Psoas muscle (tissue), 8 donors: Measurements from ENCODE around the gene DAW1. TPM values are rescaled to one million over a fixed set of nuclear protein-coding genes. Genes with fewer than 3 reads are reported as not detected.

ENCODE experiments used
- ATAC-seq, 4 donors: fragments of 200-7000 bp; cut with Tn5 transposase; one replicate each; pipeline ENCODE4 v1.9.1; 2020; ENCODE audit warnings: moderate library complexity in 3 of 4, mild to moderate bottlenecking in 2 of 4
- DNase-seq, 2 donors: peaks; one replicate each; pipeline ENCODE4 v3.0.0-alpha.2; 2020
- H3K27ac ChIP-seq: fragments of 200-600 bp; one replicate; pipeline ENCODE4 v1.8.0; 2022
- H3K27me3 ChIP-seq, 3 donors: fragments of 200-600 bp in 1 of 3; one replicate each; pipeline versions ENCODE4 v1.6.1 to v1.8.0; 2013 to 2022; ENCODE audit warnings: low read length in 2 of 3, mild to moderate bottlenecking in 2 of 3, moderate library complexity in 1 of 3; ENCODE audit not compliant: insufficient read depth in 3 of 3
- H3K36me3 ChIP-seq, 2 donors: fragments of 200-600 bp in 1 of 2; one replicate each; pipeline versions ENCODE4 v1.6.1 to v1.8.0; 2013 to 2022; ENCODE audit warnings: low read depth in 1 of 2, mild to moderate bottlenecking in 1 of 2, moderate library complexity in 1 of 2; ENCODE audit not compliant: insufficient read depth in 1 of 2
- H3K4me1 ChIP-seq: fragments of 200-600 bp; one replicate; pipeline ENCODE4 v1.8.0; 2022
- H3K4me3 ChIP-seq: fragments of 200-600 bp; one replicate; pipeline ENCODE4 v1.8.0; 2022; ENCODE audit warnings: mild to moderate bottlenecking
- H3K9me3 ChIP-seq: fragments of 200-600 bp; one replicate; pipeline ENCODE4 v1.8.0; 2022
- CTCF ChIP-seq: fragments of 200-600 bp; IDR thresholded peaks from one replicate; pipeline ENCODE4 v1.8.0; 2022; ENCODE audit warnings: antibody characterized with exemption
- WGBS, 3 donors: extraction: QIAGEN DNeasy Blood & Tissue Kit; methylation state at CpG; one replicate each; pipeline versions ENCODE4 v1.1.6 to v1.1.7; 2013; 5-methylcytosine and 5-hydroxymethylcytosine counted together
- intact Hi-C, 2 donors: fragments of 100-400 bp; cut with DNase I; formaldehyde crosslinking; loops; one replicate each; pipeline versions ENCODE4 v1.11.0 to v1.14.2; 2022
- polyA plus RNA-seq, 3 donors: library from polyadenylated mRNA; stranded (reverse); fragments of 200-250 nt; gene quantifications; one replicate each; pipeline ENCODE4 v1.2.3, GENCODE V29; 2013
- total RNA-seq, 4 donors: library from RNA; stranded (reverse); fragmentation: NEBNext Ultra II Directional in 2 of 4; extraction: Animal tissue kit (Norgen Biotek cat#: 25700) in 2 of 4; gene quantifications; one replicate each; pipeline versions ENCODE4 v1.2.1 to v1.2.4, GENCODE V29; 2021 to 2023
- donor health status: healthy with polysubstance abuse.
- donor health status: DM: no; HTN: no; CAD: no; lungs with moderate emphysema.
- donor health status: Bipolar disorder and iron deficiency.
- donor health status: healthy.
- donor health status: DM: yes; HTN: yes; CAD: no.
- donor health status: DM: no; HTN: no; CAD: no.
- donor health status: DM: no; HTN: no; CAD: no.
- donor health status: DM: yes; HTN: yes; CAD: no.

Gene DAW1
- total and polyA plus RNA-seq, 7 donors: 0.03 to 0.21 TPM; not detected in 5

GRCh38 chr2:227960317-227960716, 88.9 kb downstream of the DAW1 start:
- ATAC-seq (no peak), DNase-seq (no peak)
- Histone ChIP-seq H3K27me3 (no peaks in the 10 kb centered on the region), H3K27ac (no peak overlapping the region), H3K4me1 (no peaks in the 10 kb centered on the region), H3K9me3 (peaks cover 3% of the 10 kb centered on the region), H3K4me3 (no peak overlapping the region), H3K36me3 (no peaks in the 10 kb centered on the region)
- no peak for TF ChIP-seq CTCF
- WGBS, 3 donors: 85 to 87% (median 86%) methylated on average over 3 of the region's 3 CpGs
- intact Hi-C loops: no loop called here

GRCh38 chr2:227971619-227972230, 100.3 kb downstream of the DAW1 start:
- TF ChIP-seq CTCF: no peak
- intact Hi-C loops: no loop called here
- Histone ChIP-seq H3K27ac (no peak overlapping the region), H3K27me3 (no peaks in the 10 kb centered on the region), H3K36me3 (no peaks in the 10 kb centered on the region), H3K9me3 (no peaks in the 10 kb centered on the region), H3K4me3 (no peak overlapping the region), H3K4me1 (no peaks in the 10 kb centered on the region)
- DNase-seq (no peak), ATAC-seq (no peak)
- 79 to 84% (median 84%) methylated on average over 7 of the region's 7 CpGs for WGBS, 3 donors

GRCh38 chr2:227973241-227973640, 101.8 kb downstream of the DAW1 start:
- intact Hi-C loops: no loop called here
- Histone ChIP-seq H3K36me3 (no peaks in the 10 kb centered on the region), H3K27me3 (no peaks in the 10 kb centered on the region), H3K27ac (no peak overlapping the region), H3K4me1 (no peaks in the 10 kb centered on the region), H3K4me3 (no peak overlapping the region), H3K9me3 (no peaks in the 10 kb centered on the region)
- no peak for DNase-seq
- 82 to 84% (median 84%) methylated on average over 3 of the region's 3 CpGs for WGBS, 3 donors
- no peak for ATAC-seq
- TF ChIP-seq CTCF: no peak

Other genes with a start within 250 kb of the DAW1 start
- not detected for gene SCYGR5, start 204.8 kb upstream of the DAW1 start, total RNA-seq
- gene SCYGR5, start 204.8 kb upstream of the DAW1 start, polyA plus RNA-seq: not detected
- gene SLC19A3, start 153.6 kb upstream of the DAW1 start, total RNA-seq: under 1 TPM in 3 of 4 donors, not detected in 1; 0.11 to 0.69 (median 0.46) TPM
- under 1 TPM; 0.27 to 0.38 (median 0.31) TPM for gene SLC19A3, start 153.6 kb upstream of the DAW1 start, polyA plus RNA-seq
- not detected for gene SCYGR6, start 146.9 kb upstream of the DAW1 start, total RNA-seq
- not detected for gene SCYGR6, start 146.9 kb upstream of the DAW1 start, polyA plus RNA-seq
- gene SCYGR7, start 143.3 kb upstream of the DAW1 start, total RNA-seq: not detected
- gene SCYGR7, start 143.3 kb upstream of the DAW1 start, polyA plus RNA-seq: not detected
- not detected for gene SCYGR8, start 125.7 kb upstream of the DAW1 start, total RNA-seq
- not detected for gene SCYGR8, start 125.7 kb upstream of the DAW1 start, polyA plus RNA-seq
- under 1 TPM in 2 of 4 donors, not detected in 2; 0.59 to 0.92 TPM for gene CCL20, start 57.8 kb upstream of the DAW1 start, total RNA-seq
- under 1 TPM in 2 of 3 donors, not detected in 1; 0.18 to 0.36 TPM for gene CCL20, start 57.8 kb upstream of the DAW1 start, polyA plus RNA-seq